22Rv1 (cell line): ENCODE data around the gene CACNA1E.
"Not testable (repeated sequence)": the region's sequence is repeated elsewhere in the genome, so short reads cannot be mapped to it uniquely, and the experiment has no call there.

Experiments
- H3K27ac ChIP-seq: fragments of 450-650 bp; 2 replicates; pipeline ENCODE4 v1.5.1; 2017
- ZFX ChIP-seq: fragments of 450-650 bp; IDR thresholded peaks from 2 replicates; pipeline ENCODE4 v1.6.1; 2017; ENCODE audit warnings: antibody characterized with exemption, borderline replicate concordance
- TF ChIP-seq, protein P1 (sequence below): fragments of 450-650 bp; IDR thresholded peaks from 2 replicates; pipeline ENCODE4 v1.5.1; 2017; ENCODE audit warnings: mild to moderate bottlenecking

CACNA1E gene

GRCh38 chr1:181518152-181518551 lies 34.8 kb downstream of the CACNA1E start:
- H3K27ac ChIP-seq, result no peak overlapping the region
- TF ChIP-seq ZFX, result no peak
- TF ChIP-seq, protein P1, sequence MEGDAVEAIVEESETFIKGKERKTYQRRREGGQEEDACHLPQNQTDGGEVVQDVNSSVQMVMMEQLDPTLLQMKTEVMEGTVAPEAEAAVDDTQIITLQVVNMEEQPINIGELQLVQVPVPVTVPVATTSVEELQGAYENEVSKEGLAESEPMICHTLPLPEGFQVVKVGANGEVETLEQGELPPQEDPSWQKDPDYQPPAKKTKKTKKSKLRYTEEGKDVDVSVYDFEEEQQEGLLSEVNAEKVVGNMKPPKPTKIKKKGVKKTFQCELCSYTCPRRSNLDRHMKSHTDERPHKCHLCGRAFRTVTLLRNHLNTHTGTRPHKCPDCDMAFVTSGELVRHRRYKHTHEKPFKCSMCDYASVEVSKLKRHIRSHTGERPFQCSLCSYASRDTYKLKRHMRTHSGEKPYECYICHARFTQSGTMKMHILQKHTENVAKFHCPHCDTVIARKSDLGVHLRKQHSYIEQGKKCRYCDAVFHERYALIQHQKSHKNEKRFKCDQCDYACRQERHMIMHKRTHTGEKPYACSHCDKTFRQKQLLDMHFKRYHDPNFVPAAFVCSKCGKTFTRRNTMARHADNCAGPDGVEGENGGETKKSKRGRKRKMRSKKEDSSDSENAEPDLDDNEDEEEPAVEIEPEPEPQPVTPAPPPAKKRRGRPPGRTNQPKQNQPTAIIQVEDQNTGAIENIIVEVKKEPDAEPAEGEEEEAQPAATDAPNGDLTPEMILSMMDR, result no peak

DNA sequence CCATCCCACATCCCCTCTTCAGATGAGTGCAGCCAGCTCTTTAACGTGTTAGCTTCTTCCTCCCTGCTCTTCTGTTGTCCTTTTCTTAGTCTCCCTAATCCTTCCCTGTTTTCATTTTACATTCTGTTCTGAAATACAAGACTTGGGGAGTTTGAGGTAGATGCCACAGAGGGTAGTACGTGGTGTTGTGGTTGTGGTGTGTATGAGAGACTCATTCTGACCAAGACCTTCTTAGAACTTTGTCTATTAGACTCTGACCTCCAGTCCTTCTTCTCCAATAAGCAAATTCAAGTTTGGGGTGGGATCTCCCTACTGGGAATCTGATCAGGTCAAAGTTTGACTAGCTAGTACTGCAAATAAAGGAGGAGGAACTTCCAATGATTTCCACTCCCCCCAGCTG lies 39.5 kb downstream of the CACNA1E start:
- TF ChIP-seq, protein P1, result no peak
- TF ChIP-seq ZFX, result no peak
- H3K27ac ChIP-seq, result no peak overlapping the region

- TF ChIP-seq, protein P1, result no peak
- no peak for TF ChIP-seq ZFX
These were observed 41.9 kb downstream of the CACNA1E start for GRCh38 chr1:181525104-181525721.

DNA sequence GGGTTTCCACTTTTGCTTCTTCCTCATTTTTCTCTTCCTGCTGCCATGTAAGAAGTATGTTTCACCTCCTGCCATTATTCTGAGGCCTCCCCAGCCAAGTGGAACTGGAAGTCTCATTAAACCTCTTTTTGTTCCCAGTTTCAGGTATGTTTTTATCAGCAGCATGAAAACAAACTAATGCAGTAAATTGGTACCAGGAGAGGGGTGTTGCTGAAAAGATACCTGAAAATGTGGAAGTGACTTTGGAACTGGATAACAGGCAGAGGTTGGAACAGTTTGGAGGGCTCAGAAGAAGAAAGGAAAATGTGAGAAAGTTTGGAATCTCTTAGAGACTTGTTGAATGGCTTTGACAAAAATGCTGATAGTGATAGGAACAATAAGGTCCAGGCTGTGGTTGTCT lies 44.9 kb downstream of the CACNA1E start:
- H3K27ac ChIP-seq, result not testable (repeated sequence)

More at GRCh38 chr1:181525104-181525721, 41.9 kb downstream of the CACNA1E start:
- no peak overlapping the region for H3K27ac ChIP-seq

- TF ChIP-seq, protein P1, result no peak
- TF ChIP-seq ZFX, result no peak
These were observed 48.1 kb downstream of the CACNA1E start for GRCh38 chr1:181531441-181531840.

GRCh38 chr1:181531951-181532600 lies 48.8 kb downstream of the CACNA1E start:
- no peak overlapping the region for H3K27ac ChIP-seq
- TF ChIP-seq, protein P1, result no peak

More at GRCh38 chr1:181531441-181531840, 48.1 kb downstream of the CACNA1E start:
- no peak overlapping the region for H3K27ac ChIP-seq

DNA sequence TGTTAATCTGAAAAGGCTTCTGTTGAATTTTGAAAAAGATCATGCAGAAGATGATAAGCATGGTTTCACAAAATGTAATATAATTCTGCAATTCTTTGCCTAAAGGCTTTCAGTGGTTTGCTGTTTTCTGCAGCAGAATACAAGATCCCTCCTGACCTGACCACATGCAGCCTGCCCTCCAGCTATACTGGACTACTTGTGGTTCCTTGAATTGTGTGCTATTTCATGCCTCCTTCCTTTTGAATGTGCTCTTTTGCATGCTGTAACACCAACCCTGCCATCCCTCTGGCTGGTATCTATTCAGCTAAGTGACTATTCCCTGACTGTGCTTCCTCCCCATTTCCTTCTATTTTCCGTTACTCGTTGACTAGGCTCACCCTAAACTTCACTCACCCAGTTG lies 55.5 kb downstream of the CACNA1E start:
- H3K27ac ChIP-seq, result no peak overlapping the region
- TF ChIP-seq, protein P1, result no peak
- no peak for TF ChIP-seq ZFX

DNA sequence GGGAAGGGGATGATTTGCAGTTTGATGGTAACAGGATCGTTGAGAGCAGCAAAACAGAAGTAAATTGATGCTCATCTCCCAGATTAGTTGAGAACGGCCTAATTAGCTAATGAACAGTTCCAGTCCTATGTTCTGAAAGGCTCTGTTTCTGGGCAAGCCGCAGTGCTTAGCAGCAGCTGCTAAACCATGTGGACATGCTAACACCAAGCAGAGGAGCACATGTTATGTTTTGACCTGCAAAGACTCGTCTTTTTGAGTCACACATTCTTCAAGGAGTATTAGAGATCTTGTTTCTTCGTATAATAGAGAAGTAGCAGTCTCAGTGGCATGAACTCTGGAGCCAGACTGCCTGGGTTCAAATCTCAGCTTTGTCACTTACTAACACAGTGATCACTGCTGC lies 58.1 kb downstream of the CACNA1E start:
- H3K27ac ChIP-seq, result no peak overlapping the region
- TF ChIP-seq, protein P1, result no peak
- TF ChIP-seq ZFX, result no peak
